Measurements from ENCODE around the gene APOL6.

The APOL6 gene

DNA sequence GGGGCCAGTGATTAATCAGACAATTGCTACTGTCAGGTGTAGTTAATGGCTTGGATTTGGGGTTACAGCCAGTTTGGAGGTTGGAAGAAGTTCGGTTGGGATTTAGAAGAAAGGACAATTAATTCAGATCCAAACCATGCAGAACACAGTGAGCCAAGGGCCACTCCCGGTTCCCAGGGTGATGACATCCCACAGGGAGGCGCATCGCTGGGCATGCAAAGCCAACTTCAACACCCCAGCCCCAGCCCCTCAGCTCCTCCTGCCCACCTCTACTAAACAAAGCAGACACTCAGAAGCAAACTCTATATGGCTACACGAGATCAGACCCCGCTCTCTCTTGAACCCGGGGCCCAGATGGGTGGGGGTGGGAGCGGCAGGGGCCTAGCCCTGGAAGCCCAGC lies 41.3 kb upstream of the APOL6 start:
- no peaks in the 10 kb centered on the region for H3K9me3 ChIP-seq (ENCODE audit: control insufficient read depth, low read length)
- no peak overlapping the region for H2AFZ ChIP-seq
- no peak overlapping the region for H3K27ac ChIP-seq
- TF ChIP-seq, protein P1, sequence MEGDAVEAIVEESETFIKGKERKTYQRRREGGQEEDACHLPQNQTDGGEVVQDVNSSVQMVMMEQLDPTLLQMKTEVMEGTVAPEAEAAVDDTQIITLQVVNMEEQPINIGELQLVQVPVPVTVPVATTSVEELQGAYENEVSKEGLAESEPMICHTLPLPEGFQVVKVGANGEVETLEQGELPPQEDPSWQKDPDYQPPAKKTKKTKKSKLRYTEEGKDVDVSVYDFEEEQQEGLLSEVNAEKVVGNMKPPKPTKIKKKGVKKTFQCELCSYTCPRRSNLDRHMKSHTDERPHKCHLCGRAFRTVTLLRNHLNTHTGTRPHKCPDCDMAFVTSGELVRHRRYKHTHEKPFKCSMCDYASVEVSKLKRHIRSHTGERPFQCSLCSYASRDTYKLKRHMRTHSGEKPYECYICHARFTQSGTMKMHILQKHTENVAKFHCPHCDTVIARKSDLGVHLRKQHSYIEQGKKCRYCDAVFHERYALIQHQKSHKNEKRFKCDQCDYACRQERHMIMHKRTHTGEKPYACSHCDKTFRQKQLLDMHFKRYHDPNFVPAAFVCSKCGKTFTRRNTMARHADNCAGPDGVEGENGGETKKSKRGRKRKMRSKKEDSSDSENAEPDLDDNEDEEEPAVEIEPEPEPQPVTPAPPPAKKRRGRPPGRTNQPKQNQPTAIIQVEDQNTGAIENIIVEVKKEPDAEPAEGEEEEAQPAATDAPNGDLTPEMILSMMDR (IDR thresholded peaks at IDR 0.05): no peak
- no peaks in the 10 kb centered on the region for H3K27me3 ChIP-seq (ENCODE audit: control insufficient read depth, insufficient read depth, low read length)
- no peaks in the 10 kb centered on the region for H3K4me1 ChIP-seq
- H3K79me2 ChIP-seq: no peaks in the 10 kb centered on the region
- no peak overlapping the region for H3K4me3 ChIP-seq (ENCODE audit: low read depth, low read length)
- H3K9ac ChIP-seq: no peak overlapping the region
- H3K4me2 ChIP-seq (ENCODE audit: low read length): no peak overlapping the region
- no peaks in the 10 kb centered on the region for H3K36me3 ChIP-seq (ENCODE audit: control insufficient read depth, insufficient read depth, low read length)

- Histone ChIP-seq H3K36me3 (ENCODE audit: control insufficient read depth, insufficient read depth, low read length) (no peaks in the 10 kb centered on the region), H3K27ac (no peak overlapping the region), H3K4me3 (ENCODE audit: low read depth, low read length) (no peak overlapping the region)
Measured at GRCh38 chr22:35608088-35608487, 40.2 kb upstream of the APOL6 start.

GRCh38 chr22:35609261-35609660 lies 39.0 kb upstream of the APOL6 start:
- H3K27ac ChIP-seq: no peak overlapping the region
- TF ChIP-seq, protein P1 (IDR thresholded peaks at IDR 0.05): no peak
- no peak overlapping the region for H3K9ac ChIP-seq
- H3K4me3 ChIP-seq (ENCODE audit: low read depth, low read length): no peak overlapping the region
- no peaks in the 10 kb centered on the region for H3K79me2 ChIP-seq
- no peaks in the 10 kb centered on the region for H3K4me1 ChIP-seq
- H3K27me3 ChIP-seq (ENCODE audit: control insufficient read depth, insufficient read depth, low read length): no peaks in the 10 kb centered on the region
- no peak overlapping the region for H3K4me2 ChIP-seq (ENCODE audit: low read length)
- no peak overlapping the region for H2AFZ ChIP-seq
- H3K36me3 ChIP-seq (ENCODE audit: control insufficient read depth, insufficient read depth, low read length): no peaks in the 10 kb centered on the region
- H3K9me3 ChIP-seq (ENCODE audit: control insufficient read depth, low read length): no peaks in the 10 kb centered on the region

More at GRCh38 chr22:35608088-35608487, 40.2 kb upstream of the APOL6 start:
- TF ChIP-seq, protein P1 (IDR thresholded peaks at IDR 0.05): no peak
- Histone ChIP-seq H3K27me3 (ENCODE audit: control insufficient read depth, insufficient read depth, low read length) (no peaks in the 10 kb centered on the region), H3K4me1 (no peaks in the 10 kb centered on the region), H3K9me3 (ENCODE audit: control insufficient read depth, low read length) (no peaks in the 10 kb centered on the region), H3K9ac (no peak overlapping the region), H2AFZ (no peak overlapping the region), H3K4me2 (ENCODE audit: low read length) (no peak overlapping the region), H3K79me2 (no peaks in the 10 kb centered on the region)

GRCh38 chr22:35609761-35610160 lies 38.5 kb upstream of the APOL6 start:
- no peak overlapping the region for H3K27ac ChIP-seq

GRCh38 chr22:35610741-35611140 lies 37.5 kb upstream of the APOL6 start:
- no peaks in the 10 kb centered on the region for H3K4me1 ChIP-seq
- H2AFZ ChIP-seq: no peak overlapping the region
- no peak overlapping the region for H3K4me2 ChIP-seq (ENCODE audit: low read length)
- H3K9ac ChIP-seq: no peak overlapping the region
- no peaks in the 10 kb centered on the region for H3K9me3 ChIP-seq (ENCODE audit: control insufficient read depth, low read length)
- H3K79me2 ChIP-seq: no peaks in the 10 kb centered on the region
- no peak overlapping the region for H3K27ac ChIP-seq
- no peaks in the 10 kb centered on the region for H3K27me3 ChIP-seq (ENCODE audit: control insufficient read depth, insufficient read depth, low read length)
- H3K4me3 ChIP-seq (ENCODE audit: low read depth, low read length): no peak overlapping the region
- no peaks in the 10 kb centered on the region for H3K36me3 ChIP-seq (ENCODE audit: control insufficient read depth, insufficient read depth, low read length)
- TF ChIP-seq, protein P1 (IDR thresholded peaks at IDR 0.05): no peak

More at GRCh38 chr22:35609761-35610160, 38.5 kb upstream of the APOL6 start:
- Histone ChIP-seq H3K79me2 (no peaks in the 10 kb centered on the region), H3K9ac (no peak overlapping the region), H3K4me3 (ENCODE audit: low read depth, low read length) (no peak overlapping the region), H3K4me1 (no peaks in the 10 kb centered on the region), H2AFZ (no peak overlapping the region), H3K9me3 (ENCODE audit: control insufficient read depth, low read length) (no peaks in the 10 kb centered on the region), H3K36me3 (ENCODE audit: control insufficient read depth, insufficient read depth, low read length) (no peaks in the 10 kb centered on the region), H3K4me2 (ENCODE audit: low read length) (no peak overlapping the region), H3K27me3 (ENCODE audit: control insufficient read depth, insufficient read depth, low read length) (no peaks in the 10 kb centered on the region)
- TF ChIP-seq, protein P1 (IDR thresholded peaks at IDR 0.05): no peak

Measured in parathyroid adenoma (tissue), 2 donors.